ENCODE data around the gene MMD. TPM values are rescaled to one million over a fixed set of nuclear protein-coding genes. Genes with fewer than 3 reads are reported as not detected.

The MMD gene
- total RNA-seq, 1 experiment from 2014 or later = 40.8 TPM

- Mint-ChIP-seq H3K9me3 (no peaks in the 10 kb centered on the region), H3K27ac (no peak overlapping the region), H3K27me3 (ENCODE audit: low read depth) (no peaks in the 10 kb centered on the region), H3K4me1 (no peaks in the 10 kb centered on the region), H3K4me3 (no peak overlapping the region), H3K36me3 (peaks cover 69% of the 10 kb centered on the region)
- no peak for DNase-seq (ENCODE audit: low spot score)
- no peak for ATAC-seq
- ChIA-PET CTCF (interaction anchor here (0.5 kb wide), 1 partner anchor 30 kb away, joined by 3 read pairs; no protein-coding TSS in a partner anchor), POLR2A (no interaction called here)
- TF ChIP-seq ZNF512 (CRISPR knock-in tag; IDR thresholded peaks at IDR 0.05; ENCODE audit: borderline replicate concordance) (no peak), ZNF532 (CRISPR knock-in tag; IDR thresholded peaks at IDR 0.05; ENCODE audit: borderline replicate concordance) (no peak), JAZF1 (CRISPR knock-in tag; IDR thresholded peaks at IDR 0.05) (no peak), SP1 (CRISPR knock-in tag; conservative IDR thresholded peaks at IDR 0.05) (no peak), NFATC4 (CRISPR knock-in tag; IDR thresholded peaks at IDR 0.05) (no peak), MYBL2 (CRISPR knock-in tag; IDR thresholded peaks at IDR 0.05) (no peak), SOX15 (CRISPR knock-in tag; IDR thresholded peaks at IDR 0.05) (no peak), ELF4 (CRISPR knock-in tag; IDR thresholded peaks at IDR 0.05; ENCODE audit: low read depth) (no peak), ZNF396 (CRISPR knock-in tag; IDR thresholded peaks at IDR 0.05; ENCODE audit: borderline replicate concordance) (no peak), TCF7 (CRISPR knock-in tag; IDR thresholded peaks at IDR 0.05; ENCODE audit: low read depth) (no peak), ZNF121 (CRISPR knock-in tag; IDR thresholded peaks at IDR 0.05) (no peak), FOXP1 (CRISPR knock-in tag; IDR thresholded peaks at IDR 0.05; ENCODE audit: borderline replicate concordance) (no peak), ZNF232 (CRISPR knock-in tag; IDR thresholded peaks at IDR 0.05) (no peak), IRF2 (CRISPR knock-in tag; IDR thresholded peaks at IDR 0.05; ENCODE audit: borderline replicate concordance, low read depth) (no peak)
These were observed 12.4 kb downstream of the MMD start for GRCh38 chr17:55409030-55409800.

- Mint-ChIP-seq H3K27me3 (ENCODE audit: low read depth) (no peaks in the 10 kb centered on the region), H3K36me3 (peaks cover 63% of the 10 kb centered on the region), H3K9me3 (no peaks in the 10 kb centered on the region), H3K4me3 (no peak overlapping the region), H3K27ac (no peak overlapping the region), H3K4me1 (no peaks in the 10 kb centered on the region)
- ATAC-seq = no peak
- DNase-seq (ENCODE audit: low spot score) = no peak
- CTCF ChIA-PET = no interaction called here
- POLR2A ChIA-PET = interaction anchor here (0.6 kb wide), 1 partner anchor 376 kb away, joined by 3 read pairs; no protein-coding TSS in a partner anchor
- TF ChIP-seq JAZF1 (CRISPR knock-in tag; IDR thresholded peaks at IDR 0.05) (no peak), USF1 (CRISPR knock-in tag; IDR thresholded peaks at IDR 0.05) (no peak), GABPB1 (CRISPR knock-in tag; IDR thresholded peaks at IDR 0.05) (peak; percentile 62; the same call in 1 of the 2 replicates)
These were observed 13.7 kb downstream of the MMD start for GRCh38 chr17:55407641-55408566.
